ENCODE results near the gene MICAL3. TPM values are rescaled to one million over a fixed set of nuclear protein-coding genes. Genes with fewer than 3 reads are reported as not detected.

Gene MICAL3
- total and polyA plus RNA-seq, 2 experiments from 2014 or later: 6.1 to 25.1 TPM

DNA sequence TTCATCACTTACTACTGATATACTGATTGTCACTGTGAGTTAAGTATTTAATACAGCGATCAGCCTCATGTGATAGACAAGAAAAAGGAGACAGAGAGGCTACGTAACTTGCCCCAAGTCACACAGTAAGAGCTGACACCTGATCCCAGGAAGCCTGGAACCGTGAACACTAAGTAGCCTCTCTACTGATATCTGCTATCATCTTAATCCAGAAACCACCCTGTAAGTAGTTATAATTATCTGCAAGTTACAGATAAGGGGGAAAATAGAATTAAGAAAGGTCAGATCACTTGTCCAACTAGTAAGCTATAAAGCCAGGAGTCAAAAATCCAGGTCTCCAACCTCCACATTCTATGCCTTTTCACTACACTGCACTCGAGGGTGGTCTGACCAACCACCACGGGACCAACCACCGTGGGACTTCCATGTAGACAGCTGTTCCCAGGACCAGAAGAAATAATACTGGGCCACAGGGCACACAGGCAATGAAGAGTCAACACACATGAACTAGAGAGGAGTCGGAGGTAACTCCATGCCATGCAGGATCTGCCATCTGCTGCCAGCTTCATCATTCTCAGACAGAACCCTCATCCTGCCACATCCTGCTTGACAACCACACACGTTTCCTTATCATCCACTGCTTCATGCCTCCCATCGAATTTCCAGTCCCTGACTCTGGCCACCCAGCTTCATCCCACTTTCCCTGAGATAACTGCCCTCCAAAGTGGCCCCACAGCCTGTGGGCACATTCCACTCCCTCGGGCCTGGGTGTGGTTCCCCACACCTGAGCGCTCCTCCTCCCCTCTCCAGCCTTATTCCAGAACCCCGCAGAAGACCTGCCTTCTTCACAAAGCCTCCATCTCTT, 58.6 kb downstream of the MICAL3 start:
- in situ Hi-C loops (cut with MboI): no loop called here
- no peak overlapping the region for H3K27ac ChIP-seq
- no peak overlapping the region for H2AFZ ChIP-seq
- H3F3A ChIP-seq (ENCODE audit: insufficient read depth): peaks cover 7% of the 10 kb centered on the region; the same call in 1 of the 2 replicates
- H3K9me3 ChIP-seq (ENCODE audit: low read depth): no peaks in the 10 kb centered on the region
- TF ChIP-seq EZH2phosphoT487 (IDR thresholded peaks at IDR 0.05; ENCODE audit: insufficient read depth, low read depth) (no peak), EZH2 (IDR thresholded peaks at IDR 0.05; ENCODE audit: insufficient read depth, poor library complexity, severe bottlenecking) (no peak)
- H3K4me2 ChIP-seq (ENCODE audit: unreplicated experiment): no peak overlapping the region
- H3K36me3 ChIP-seq (ENCODE audit: low read depth): no peaks in the 10 kb centered on the region
- DNase-seq: no peak
- no peaks in the 10 kb centered on the region for H4K20me1 ChIP-seq (ENCODE audit: insufficient read depth)
- no peak overlapping the region for H3K4me3 ChIP-seq
- no peaks in the 10 kb centered on the region for H3K9me2 ChIP-seq (ENCODE audit: insufficient read depth)
- WGBS, 2 experiments (ENCODE audit: low coverage in 1 of 2, low lambda C conversion rate in 2 of 2, missing lambda C conversion rate in 2 of 2): 93 to 94% methylated on average over 12 of the region's 12 CpGs
- H3K79me2 ChIP-seq (ENCODE audit: insufficient read depth): peaks cover 100% of the 10 kb centered on the region
- H3K27me3 ChIP-seq (replicated peaks; ENCODE audit: insufficient read depth): no peaks in the 10 kb centered on the region
- H3K9ac ChIP-seq: no peak overlapping the region
- peaks cover 21% of the 10 kb centered on the region for H3K4me1 ChIP-seq (ENCODE audit: insufficient read depth)

GRCh38 chr22:17964643-17965042, 59.7 kb downstream of the MICAL3 start:
- H3K9ac ChIP-seq: no peak overlapping the region
- DNase-seq: no peak
- 61 to 65% methylated on average over 10 of the region's 10 CpGs for whole genome bisulfite sequencing, 2 experiments (ENCODE audit: low coverage in 1 of 2, low lambda C conversion rate in 2 of 2, missing lambda C conversion rate in 2 of 2)
- H3K4me2 ChIP-seq (ENCODE audit: unreplicated experiment): no peak overlapping the region
- H3K4me3 ChIP-seq: no peak overlapping the region
- H2AFZ ChIP-seq: no peak overlapping the region
- H3K36me3 ChIP-seq (ENCODE audit: low read depth): no peaks in the 10 kb centered on the region
- no peaks in the 10 kb centered on the region for H3K9me2 ChIP-seq (ENCODE audit: insufficient read depth)
- TF ChIP-seq EZH2 (IDR thresholded peaks at IDR 0.05; ENCODE audit: insufficient read depth, poor library complexity, severe bottlenecking) (no peak), EZH2phosphoT487 (IDR thresholded peaks at IDR 0.05; ENCODE audit: insufficient read depth, low read depth) (no peak)
- H3K79me2 ChIP-seq (ENCODE audit: insufficient read depth): peaks cover 100% of the 10 kb centered on the region
- no peaks in the 10 kb centered on the region for H3K9me3 ChIP-seq (ENCODE audit: low read depth)
- H3K4me1 ChIP-seq (ENCODE audit: insufficient read depth): peaks cover 11% of the 10 kb centered on the region
- H3K27ac ChIP-seq: no peak overlapping the region
- H3K27me3 ChIP-seq (replicated peaks; ENCODE audit: insufficient read depth): no peaks in the 10 kb centered on the region
- H4K20me1 ChIP-seq (ENCODE audit: insufficient read depth): peaks cover 4% of the 10 kb centered on the region; the same call in 1 of the 2 replicates
- in situ Hi-C loops (cut with MboI): no loop called here
- peaks cover 7% of the 10 kb centered on the region; the same call in 1 of the 2 replicates for H3F3A ChIP-seq (ENCODE audit: insufficient read depth)

DNA sequence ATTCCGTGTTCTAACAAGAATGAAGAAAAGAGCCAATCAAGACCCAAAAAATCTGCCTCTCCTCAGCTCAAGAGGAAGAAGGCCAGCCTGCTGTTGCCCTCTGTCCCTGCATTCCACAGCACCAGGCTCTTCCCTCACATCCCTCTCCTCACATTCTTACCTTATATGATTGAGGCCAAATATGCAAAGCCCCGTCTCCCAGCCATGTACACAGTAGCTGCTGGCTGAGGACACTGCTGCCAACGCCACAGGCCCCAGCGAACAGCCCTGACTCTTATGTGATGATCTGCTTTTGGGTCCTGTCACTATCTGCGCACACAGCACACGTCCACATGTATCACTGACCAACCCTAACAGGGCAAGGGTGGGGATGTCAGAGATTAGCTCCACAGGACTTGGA, 60.2 kb downstream of the MICAL3 start:
- no peaks in the 10 kb centered on the region for H3K27me3 ChIP-seq (replicated peaks; ENCODE audit: insufficient read depth)
- no peaks in the 10 kb centered on the region for H3K9me2 ChIP-seq (ENCODE audit: insufficient read depth)
- no peak for TF ChIP-seq EZH2phosphoT487 (IDR thresholded peaks at IDR 0.05; ENCODE audit: insufficient read depth, low read depth)
- TF ChIP-seq EZH2 (IDR thresholded peaks at IDR 0.05; ENCODE audit: insufficient read depth, poor library complexity, severe bottlenecking): no peak
- 65 to 73% methylated on average over 6 of the region's 6 CpGs for WGBS, 2 experiments (ENCODE audit: low coverage in 1 of 2, low lambda C conversion rate in 2 of 2, missing lambda C conversion rate in 2 of 2)
- H3K9me3 ChIP-seq (ENCODE audit: low read depth): no peaks in the 10 kb centered on the region
- no peak overlapping the region for H3K4me3 ChIP-seq
- no peak overlapping the region for H3K9ac ChIP-seq
- in situ Hi-C loops (cut with MboI): no loop called here
- H3K27ac ChIP-seq: no peak overlapping the region
- peaks cover 4% of the 10 kb centered on the region; the same call in 1 of the 2 replicates for H3F3A ChIP-seq (ENCODE audit: insufficient read depth)
- H4K20me1 ChIP-seq (ENCODE audit: insufficient read depth): peaks cover 6% of the 10 kb centered on the region; the same call in 1 of the 2 replicates
- H3K4me2 ChIP-seq (ENCODE audit: unreplicated experiment): no peak overlapping the region
- H3K36me3 ChIP-seq (ENCODE audit: low read depth): no peaks in the 10 kb centered on the region
- peaks cover 100% of the 10 kb centered on the region for H3K79me2 ChIP-seq (ENCODE audit: insufficient read depth)
- H3K4me1 ChIP-seq (ENCODE audit: insufficient read depth): peaks cover 6% of the 10 kb centered on the region
- no peak for DNase-seq
- H2AFZ ChIP-seq: no peak overlapping the region

DNA sequence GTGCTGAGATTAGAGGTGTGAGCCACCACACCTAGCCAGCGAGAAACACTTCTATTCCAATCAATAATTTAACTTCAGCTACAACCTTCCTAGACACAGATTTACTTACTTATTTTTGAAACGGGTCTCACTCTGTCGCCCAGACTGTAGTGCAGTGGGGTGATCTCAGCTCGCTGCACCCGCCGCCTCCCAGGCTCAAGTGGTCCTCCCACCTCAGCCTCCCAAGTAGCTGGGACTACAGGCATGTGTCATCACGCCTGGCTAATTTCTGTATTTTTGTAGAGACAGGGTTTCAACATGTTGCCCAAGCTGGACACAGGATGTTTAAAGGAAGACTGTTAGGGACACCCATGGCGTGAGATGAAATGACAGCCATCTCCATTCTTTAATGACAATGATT, 61.3 kb downstream of the MICAL3 start:
- Histone ChIP-seq H4K20me1 (ENCODE audit: insufficient read depth) (peaks cover 6% of the 10 kb centered on the region; the same call in 1 of the 2 replicates), H3K27me3 (replicated peaks; ENCODE audit: insufficient read depth) (no peaks in the 10 kb centered on the region), H3K9ac (no peak overlapping the region), H2AFZ (no peak overlapping the region), H3K9me2 (ENCODE audit: insufficient read depth) (no peaks in the 10 kb centered on the region), H3K4me3 (no peak overlapping the region), H3K27ac (no peak overlapping the region), H3K4me2 (ENCODE audit: unreplicated experiment) (no peak overlapping the region), H3K4me1 (ENCODE audit: insufficient read depth) (peaks cover 5% of the 10 kb centered on the region; the same call in 1 of the 2 replicates), H3K9me3 (ENCODE audit: low read depth) (no peaks in the 10 kb centered on the region), H3F3A (ENCODE audit: insufficient read depth) (no peaks in the 10 kb centered on the region), H3K36me3 (ENCODE audit: low read depth) (no peaks in the 10 kb centered on the region), H3K79me2 (ENCODE audit: insufficient read depth) (peaks cover 98% of the 10 kb centered on the region)
- in situ Hi-C loops (cut with MboI): no loop called here
- WGBS, 2 experiments (ENCODE audit: low coverage in 1 of 2, low lambda C conversion rate in 2 of 2, missing lambda C conversion rate in 2 of 2): 96% methylated on average over 8 of the region's 8 CpGs
- no peak for DNase-seq
- TF ChIP-seq EZH2phosphoT487 (IDR thresholded peaks at IDR 0.05; ENCODE audit: insufficient read depth, low read depth): no peak

All from GM23248 (cell line).